ENCODE measurements around the gene NPLOC4. TPM values are rescaled to one million over a fixed set of nuclear protein-coding genes. Genes with fewer than 3 reads are reported as not detected.

NPLOC4 gene
- polyA plus RNA-seq, 1 of the 3 experiments (the other 2 are of a cell fraction), result 88.6 TPM

DNA sequence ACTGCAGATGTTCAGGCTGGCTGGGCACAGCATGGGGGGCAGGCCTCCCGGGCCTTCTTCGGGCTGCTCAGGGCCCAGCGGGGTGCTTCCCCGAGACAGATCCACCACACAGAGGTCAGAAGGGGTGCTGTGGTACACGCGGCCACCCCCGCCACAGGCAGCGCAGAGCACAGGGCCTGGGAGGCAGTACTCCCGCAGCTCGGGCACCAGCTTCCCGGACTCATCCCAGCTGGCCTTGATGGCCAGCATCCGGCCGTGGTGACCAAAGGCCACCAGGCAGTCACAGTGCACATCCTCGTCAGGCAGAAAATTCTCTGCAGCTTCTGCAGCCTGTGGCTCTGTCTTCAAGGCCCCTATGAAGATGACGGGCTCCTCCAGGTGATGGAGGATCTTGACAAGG, 86.6 kb downstream of the NPLOC4 start:
- Histone ChIP-seq H3K9me2 (no peaks in the 10 kb centered on the region), H3K9ac (no peak overlapping the region), H3K27ac (ENCODE audit: low read depth in 2 of 2, low read length in 1 of 2) (no peak overlapping the region), H2AFZ (ENCODE audit: low read depth) (no peak overlapping the region), H3K27me3 (ENCODE audit: insufficient read depth) (no peaks in the 10 kb centered on the region), H4K20me1 (ENCODE audit: insufficient read depth) (peaks cover 12% of the 10 kb centered on the region; the same call in 1 of the 2 replicates), H3F3A (replicated peaks; ENCODE audit: insufficient read depth) (peaks cover 27% of the 10 kb centered on the region), H3K4me1 (ENCODE audit: control insufficient read depth in 1 of 2, insufficient read depth in 2 of 2, low read depth in 1 of 2, low read length in 1 of 2) (peaks cover 9 to 26% of the 10 kb centered on the region in 2 experiments; a peak in 2 of 4 replicates), H3K36me3 (replicated peaks in 1 of 2; ENCODE audit: control insufficient read depth in 1 of 2, insufficient read depth in 2 of 2, low read length in 1 of 2) (peaks cover 29 to 46% of the 10 kb centered on the region in 2 experiments), H3K9me3 (no peaks in the 10 kb centered on the region), H3K4me2 (no peak overlapping the region; the same call in 1 of the 2 replicates), H3K4me3 (ENCODE audit: low read depth in 2 of 2, low read length in 1 of 2) (no peak overlapping the region), H3K79me2 (ENCODE audit: insufficient read depth) (peaks cover 41% of the 10 kb centered on the region)
- no peak for DNase-seq
- ChIA-PET CTCF (interaction anchor here (1.3 to 3.3 kb wide), 3 partner anchors 13 to 110 kb away, joined by 6 to 24 read pairs (median 11); no protein-coding TSS in a partner anchor), POLR2A (interaction anchor here (0.5 kb wide), 1 partner anchor 16 kb away, joined by 3 read pairs; no protein-coding TSS in a partner anchor)
- WGBS (ENCODE audit: low lambda C conversion rate), result 100% methylated on average over 4 of the region's 15 CpGs
- TF ChIP-seq JUND (IDR thresholded peaks at IDR 0.05) (no peak), ELF1 (IDR thresholded peaks at IDR 0.05) (no peak), RAD21 (IDR thresholded peaks at IDR 0.05; ENCODE audit: low read length) (no peak), REST (IDR thresholded peaks at IDR 0.05; ENCODE audit: low read depth, low read length) (no peak), EZH2phosphoT487 (IDR thresholded peaks at IDR 0.05; ENCODE audit: borderline replicate concordance, low read depth) (no peak), MAX (IDR thresholded peaks at IDR 0.05; ENCODE audit: low read depth) (no peak), MXI1 (IDR thresholded peaks at IDR 0.05; ENCODE audit: low read depth, low read length) (no peak), RFX5 (IDR thresholded peaks at IDR 0.05; ENCODE audit: low read length) (no peak), SMC3 (IDR thresholded peaks at IDR 0.05; ENCODE audit: low read depth, low read length) (no peak), SIN3A (IDR thresholded peaks at IDR 0.05; ENCODE audit: borderline replicate concordance, low read depth, low read length) (no peak), IRF3 (IDR thresholded peaks at IDR 0.05; ENCODE audit: low read depth, low read length) (no peak), GATA2 (CRISPR knock-in tag; IDR thresholded peaks at IDR 0.05) (no peak), RCOR1 (IDR thresholded peaks at IDR 0.05; ENCODE audit: low read length) (no peak)
- TF ChIP-seq, protein P1, sequence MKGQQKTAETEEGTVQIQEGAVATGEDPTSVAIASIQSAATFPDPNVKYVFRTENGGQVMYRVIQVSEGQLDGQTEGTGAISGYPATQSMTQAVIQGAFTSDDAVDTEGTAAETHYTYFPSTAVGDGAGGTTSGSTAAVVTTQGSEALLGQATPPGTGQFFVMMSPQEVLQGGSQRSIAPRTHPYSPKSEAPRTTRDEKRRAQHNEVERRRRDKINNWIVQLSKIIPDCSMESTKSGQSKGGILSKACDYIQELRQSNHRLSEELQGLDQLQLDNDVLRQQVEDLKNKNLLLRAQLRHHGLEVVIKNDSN (IDR thresholded peaks at IDR 0.05; ENCODE audit: borderline replicate concordance, low read depth), result no peak
- TF ChIP-seq, protein P2, sequence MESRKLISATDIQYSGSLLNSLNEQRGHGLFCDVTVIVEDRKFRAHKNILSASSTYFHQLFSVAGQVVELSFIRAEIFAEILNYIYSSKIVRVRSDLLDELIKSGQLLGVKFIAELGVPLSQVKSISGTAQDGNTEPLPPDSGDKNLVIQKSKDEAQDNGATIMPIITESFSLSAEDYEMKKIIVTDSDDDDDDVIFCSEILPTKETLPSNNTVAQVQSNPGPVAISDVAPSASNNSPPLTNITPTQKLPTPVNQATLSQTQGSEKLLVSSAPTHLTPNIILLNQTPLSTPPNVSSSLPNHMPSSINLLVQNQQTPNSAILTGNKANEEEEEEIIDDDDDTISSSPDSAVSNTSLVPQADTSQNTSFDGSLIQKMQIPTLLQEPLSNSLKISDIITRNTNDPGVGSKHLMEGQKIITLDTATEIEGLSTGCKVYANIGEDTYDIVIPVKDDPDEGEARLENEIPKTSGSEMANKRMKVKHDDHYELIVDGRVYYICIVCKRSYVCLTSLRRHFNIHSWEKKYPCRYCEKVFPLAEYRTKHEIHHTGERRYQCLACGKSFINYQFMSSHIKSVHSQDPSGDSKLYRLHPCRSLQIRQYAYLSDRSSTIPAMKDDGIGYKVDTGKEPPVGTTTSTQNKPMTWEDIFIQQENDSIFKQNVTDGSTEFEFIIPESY (IDR thresholded peaks at IDR 0.05; ENCODE audit: borderline replicate concordance, low read depth), result no peak

Data from SK-N-SH (cell line).